A549 (cell line): ENCODE measurements around the gene DYNLT2. TPM values are rescaled to one million over a fixed set of nuclear protein-coding genes. Genes with fewer than 3 reads are reported as not detected.

Experiments
- ATAC-seq, 2 experiments: fragments of 200-7000 bp in 1 of 2; fragments of >200 bp in 1 of 2; cut with Nextera tagmentation in 1 of 2; cut with Tn5 transposase in 1 of 2; 3 replicates each; pipeline versions ENCODE4 v1.8.0 to v1.9.1; 2018 to 2020; ENCODE audit warnings: mild to moderate bottlenecking in 1 of 2, moderate library complexity in 1 of 2
- CTCF ChIA-PET: fragments of 300-600 bp; sonication (Branson Sonifier 250); formaldehyde crosslinking; extraction: SDS; loops from one replicate; lab custom pipeline; 2021; ENCODE audit warnings: antibody characterized with exemption, inconsistent platforms; lab: Yijun Ruan, JAX
- POLR2A ChIA-PET: fragments of 350-600 bp; formaldehyde crosslinking; extraction: SDS; loops from one replicate; lab custom pipeline; 2021; ENCODE audit warnings: antibody characterized with exemption, inconsistent platforms; lab: Yijun Ruan, JAX
- DNase-seq, 2 experiments: peaks; one replicate each; pipeline versions ENCODE4 v3.0.0 to v3.0.0-alpha.2; 2011 to 2016; ENCODE audit warnings: low read depth in 1 of 2, low spot score in 1 of 2
- FAIRE-seq: peaks from 2 replicates; lab custom pipeline; 2011; peaks lifted over from hg19 to GRCh38; lab: Jason Lieb, UNC
- H3K27ac ChIP-seq, 2 experiments: fragments of >200 bp; sonication (Bioruptor Twin); formaldehyde crosslinking; 3 replicates each; pipeline ENCODE4 v1.5.1; 2016 to 2017
- H3K4me1 ChIP-seq: fragments of >200 bp; sonication (Bioruptor Twin); formaldehyde crosslinking; 3 replicates; pipeline ENCODE4 v1.6.1; 2016
- H3K4me2 ChIP-seq: fragments of >200 bp; sonication (Bioruptor Twin); formaldehyde crosslinking; 3 replicates; pipeline ENCODE4 v1.6.1; 2016
- H3K4me3 ChIP-seq: fragments of >200 bp; sonication (Bioruptor Twin); formaldehyde crosslinking; 3 replicates; pipeline ENCODE4 v1.5.1; 2016
- H3K9me3 ChIP-seq: fragments of >200 bp; sonication (Bioruptor Twin); formaldehyde crosslinking; 3 replicates; pipeline ENCODE4 v1.6.1; 2016
- CEBPB ChIP-seq, 2 experiments: fragments of >200 bp in 1 of 2; sonication (Bioruptor Twin) in 1 of 2; formaldehyde crosslinking in 1 of 2; IDR thresholded peaks; 2 replicates each; pipeline ENCODE4 v1.6.1; 2012 to 2016
- CHD2 ChIP-seq: fragments of 150-350 bp; IDR thresholded peaks from 2 replicates; pipeline ENCODE4 v1.6.1; 2014; ENCODE audit warnings: low read length; ENCODE audit not compliant: partially characterized antibody
- CHD4 ChIP-seq: fragments of 200-600 bp; sonication (generic); IDR thresholded peaks from 2 replicates; pipeline ENCODE4 v1.6.1; 2016; ENCODE audit warnings: antibody characterized with exemption, mild to moderate bottlenecking, borderline replicate concordance
- EHF ChIP-seq: fragments of 250-450 bp; sonication (Bioruptor Pico); IDR thresholded peaks from 2 replicates; pipeline ENCODE4 v1.5.0; 2020; ENCODE audit warnings: mild to moderate bottlenecking
- FOSB ChIP-seq: fragments of 250-450 bp; sonication (Bioruptor Pico); IDR thresholded peaks from 2 replicates; pipeline ENCODE4 v1.5.0; 2020; ENCODE audit warnings: mild to moderate bottlenecking, moderate library complexity
- GATA3 ChIP-seq: IDR thresholded peaks from 2 replicates; pipeline ENCODE4 v1.6.1; 2012; ENCODE audit warnings: borderline replicate concordance
- HEYL ChIP-seq: fragments of 250-450 bp; sonication (Bioruptor Pico); IDR thresholded peaks from 2 replicates; pipeline ENCODE4 v1.8.0; 2021; ENCODE audit warnings: mild to moderate bottlenecking, moderate library complexity
- HMGXB4 ChIP-seq: fragments of 250-450 bp; sonication (Bioruptor Pico); IDR thresholded peaks from 2 replicates; pipeline ENCODE4 v1.5.0; 2021; ENCODE audit warnings: mild to moderate bottlenecking, moderate library complexity, borderline replicate concordance
- HOXB13 ChIP-seq: fragments of 250-450 bp; sonication (Bioruptor Pico); IDR thresholded peaks from 2 replicates; pipeline ENCODE4 v1.5.0; 2020; ENCODE audit warnings: low read depth, mild to moderate bottlenecking, moderate library complexity
- HOXB5 ChIP-seq: fragments of 250-450 bp; sonication (Bioruptor Pico); IDR thresholded peaks from 2 replicates; pipeline ENCODE4 v1.5.0; 2020; ENCODE audit warnings: mild to moderate bottlenecking, moderate library complexity
- JUN ChIP-seq, 2 experiments: fragments of >200 bp; sonication (Bioruptor Twin); formaldehyde crosslinking; IDR thresholded peaks; 2 replicates in 1 of 2; 3 replicates in 1 of 2; pipeline ENCODE4 v1.6.1; 2016 to 2017
- JUNB ChIP-seq: fragments of >200 bp; sonication (Bioruptor Twin); formaldehyde crosslinking; IDR thresholded peaks from 2 replicates; pipeline ENCODE4 v1.6.1; 2016
- KDM5A ChIP-seq: fragments of 200-600 bp; sonication (generic); IDR thresholded peaks from 2 replicates; pipeline ENCODE4 v1.6.1; 2016; ENCODE audit warnings: antibody characterized with exemption, mild to moderate bottlenecking
- MAFK ChIP-seq: fragments of 450-650 bp; IDR thresholded peaks from 2 replicates; pipeline ENCODE4 v1.6.1; 2014; ENCODE audit not compliant: partially characterized antibody
- MAX ChIP-seq: IDR thresholded peaks from 2 replicates; pipeline ENCODE4 v1.6.1; 2012
- MAZ ChIP-seq: fragments of 150-350 bp; IDR thresholded peaks from 2 replicates; pipeline ENCODE4 v1.6.1; 2014; ENCODE audit warnings: antibody characterized with exemption, low read depth, low read length, borderline replicate concordance
- MYC ChIP-seq: IDR thresholded peaks from 2 replicates; pipeline ENCODE4 v1.6.1; 2012; ENCODE audit warnings: mild to moderate bottlenecking, inconsistent platforms, low read length, improper control_type of control experiment, borderline replicate concordance
- NPAS2 ChIP-seq: fragments of 250-450 bp; sonication (Bioruptor Pico); IDR thresholded peaks from 2 replicates; pipeline ENCODE4 v1.8.0; 2022; ENCODE audit warnings: mild to moderate bottlenecking, moderate library complexity, borderline replicate concordance
- NR3C1 ChIP-seq: fragments of >200 bp; sonication (Bioruptor Twin); formaldehyde crosslinking; IDR thresholded peaks from 3 replicates; pipeline ENCODE4 v1.6.1; 2017
- PBX3 ChIP-seq: IDR thresholded peaks from 2 replicates; pipeline ENCODE4 v1.6.1; 2012
- POLR2A ChIP-seq: IDR thresholded peaks from 2 replicates; pipeline ENCODE4 v1.6.1; 2012; ENCODE audit warnings: mild to moderate bottlenecking, low read length
- RCOR1 ChIP-seq: fragments of 150-350 bp; IDR thresholded peaks from 2 replicates; pipeline ENCODE4 v1.6.1; 2014; ENCODE audit warnings: antibody characterized with exemption, low read length, low read depth
- RFX5 ChIP-seq: fragments of 450-650 bp; IDR thresholded peaks from 2 replicates; pipeline ENCODE4 v1.7.1; 2014; ENCODE audit warnings: antibody characterized with exemption, mild to moderate bottlenecking, moderate library complexity
- TFCP2L1 ChIP-seq: fragments of 250-450 bp; sonication (Bioruptor Pico); IDR thresholded peaks from 2 replicates; pipeline ENCODE4 v1.5.0; 2021; ENCODE audit warnings: mild to moderate bottlenecking
- ZC3H11A ChIP-seq: fragments of 450-650 bp; IDR thresholded peaks from 2 replicates; pipeline ENCODE4 v1.6.1; 2014; ENCODE audit warnings: antibody characterized with exemption, mild to moderate bottlenecking
- ZNF302 ChIP-seq: fragments of 250-450 bp; sonication (Bioruptor Pico); IDR thresholded peaks from 2 replicates; pipeline ENCODE4 v1.9.0; 2021; ENCODE audit warnings: inconsistent platforms, mild to moderate bottlenecking, moderate library complexity
- ZSCAN20 ChIP-seq: fragments of 250-450 bp; sonication (Bioruptor Pico); IDR thresholded peaks from 2 replicates; pipeline ENCODE4 v1.8.0; 2022; ENCODE audit warnings: mild to moderate bottlenecking, moderate library complexity
- WGBS: methylation state at CpG from one replicate; pipeline ENCODE4 v1.1.6; 2017; ENCODE audit errors: missing lambda C conversion rate; 5-methylcytosine and 5-hydroxymethylcytosine counted together
- polyA plus RNA-seq, 4 experiments: library from polyadenylated mRNA; depleted of rRNA in 3 of 4; stranded (reverse); fragments of >200 nt; fragmentation: RNase III in 1 of 4; extraction: RNeasy Plus Mini Kit Qiagen cat#74134 plus additional on column Dnase treatment in 1 of 4; gene quantifications; 2 replicates in 3 of 4; 3 replicates in 1 of 4; pipeline ENCODE4 v1.2.3, GENCODE V29; 2011 to 2017

Gene DYNLT2
- polyA plus RNA-seq, 2 of the 4 experiments (the other 2 are of a cell fraction): 1.1 to 2.0 TPM

- no peaks in the 10 kb centered on the region for H3K4me1 ChIP-seq
- ChIA-PET CTCF (interaction anchor here (0.6 kb wide), 1 partner anchor 43 kb away, joined by 3 read pairs; no protein-coding TSS in a partner anchor), POLR2A (no interaction called here)
- no peak overlapping the region for H3K4me3 ChIP-seq
- TF ChIP-seq ZNF302 (CRISPR knock-in tag) (no peak), MAZ (no peak), GATA3 (no peak), MAX (no peak), RCOR1 (no peak), JUN (IDR thresholded peaks at IDR 0.05) (no peak), NR3C1 (no peak), HOXB5 (no peak), ZC3H11A (no peak), PBX3 (no peak), KDM5A (no peak), RFX5 (no peak), CEBPB (IDR thresholded peaks at IDR 0.05) (no peak), CHD4 (no peak), HEYL (CRISPR knock-in tag) (no peak)
- ATAC-seq: no peak
- H3K9me3 ChIP-seq: no peaks in the 10 kb centered on the region
- no peak for DNase-seq
- 89% methylated on average over 10 of the region's 10 CpGs for WGBS
- no peak overlapping the region for H3K4me2 ChIP-seq
- no peak overlapping the region for H3K27ac ChIP-seq
- FAIRE-seq: no peak
Observed at GRCh38 chr6:169775321-169775720, 23.9 kb upstream of the DYNLT2 start.

GRCh38 chr6:169774347-169774746 is 23.0 kb upstream of the DYNLT2 start:
- Histone ChIP-seq H3K4me1 (no peaks in the 10 kb centered on the region), H3K9me3 (no peaks in the 10 kb centered on the region), H3K4me2 (no peak overlapping the region), H3K4me3 (no peak overlapping the region), H3K27ac (no peak overlapping the region)
- TF ChIP-seq CHD2 (no peak), TFCP2L1 (no peak), JUNB (no peak), MYC (no peak), FOSB (CRISPR knock-in tag) (no peak), ZSCAN20 (CRISPR knock-in tag) (no peak)
- no peak; a peak in 1 of 6 replicates for ATAC-seq
- WGBS: 97% methylated on average over 6 of the region's 9 CpGs
- DNase-seq: no peak
- ChIA-PET POLR2A (no interaction called here), CTCF (no interaction called here)
- FAIRE-seq: no peak

GRCh38 chr6:169766921-169767736 is 15.8 kb upstream of the DYNLT2 start:
- no peak for TF ChIP-seq CHD4
- TF ChIP-seq MAFK: no peak
- TF ChIP-seq HOXB5: no peak
- no peak for TF ChIP-seq HOXB13
- TF ChIP-seq POLR2A: no peak
- TF ChIP-seq EHF (CRISPR knock-in tag): no peak
- TF ChIP-seq NPAS2: no peak
- TF ChIP-seq HMGXB4 (CRISPR knock-in tag): no peak
- TF ChIP-seq, all 56 proteins: peak for 0
- 89% methylated on average over 13 of the region's 13 CpGs for WGBS
- Histone ChIP-seq H3K4me1 (no peaks in the 10 kb centered on the region), H3K4me3 (no peak overlapping the region), H3K27ac (no peak overlapping the region), H3K4me2 (no peak overlapping the region), H3K9me3 (no peaks in the 10 kb centered on the region)
- CTCF ChIA-PET: interaction anchor here (0.9 to 2.0 kb wide), 2 partner anchors 23 to 762 kb away, joined by 4 read pairs; no protein-coding TSS in a partner anchor
- POLR2A ChIA-PET: no interaction called here
- ATAC-seq (no peak), FAIRE-seq (no peak), DNase-seq (no peak)
